ENCODE results near the gene UMAD1.

DNA sequence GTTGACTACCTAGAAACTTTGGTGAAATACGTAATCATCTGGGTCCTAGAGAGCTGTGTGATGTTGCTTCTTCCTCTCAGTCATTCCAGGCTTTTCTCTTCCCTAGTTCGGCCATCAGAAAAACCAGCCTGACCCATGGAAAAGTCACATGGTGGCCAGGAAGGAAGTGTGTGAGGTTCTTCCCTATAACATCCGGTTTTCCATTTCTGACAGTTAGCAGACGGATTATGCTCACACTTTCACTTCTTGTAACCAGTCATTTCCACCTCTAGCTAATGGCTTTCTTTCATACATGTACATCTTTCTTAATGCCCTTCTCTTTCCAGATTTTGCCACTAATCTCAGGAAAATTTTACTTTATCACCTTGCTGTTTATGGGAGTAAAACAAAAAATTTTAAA is 218.0 kb downstream of the UMAD1 start:
- TF ChIP-seq, protein P1, sequence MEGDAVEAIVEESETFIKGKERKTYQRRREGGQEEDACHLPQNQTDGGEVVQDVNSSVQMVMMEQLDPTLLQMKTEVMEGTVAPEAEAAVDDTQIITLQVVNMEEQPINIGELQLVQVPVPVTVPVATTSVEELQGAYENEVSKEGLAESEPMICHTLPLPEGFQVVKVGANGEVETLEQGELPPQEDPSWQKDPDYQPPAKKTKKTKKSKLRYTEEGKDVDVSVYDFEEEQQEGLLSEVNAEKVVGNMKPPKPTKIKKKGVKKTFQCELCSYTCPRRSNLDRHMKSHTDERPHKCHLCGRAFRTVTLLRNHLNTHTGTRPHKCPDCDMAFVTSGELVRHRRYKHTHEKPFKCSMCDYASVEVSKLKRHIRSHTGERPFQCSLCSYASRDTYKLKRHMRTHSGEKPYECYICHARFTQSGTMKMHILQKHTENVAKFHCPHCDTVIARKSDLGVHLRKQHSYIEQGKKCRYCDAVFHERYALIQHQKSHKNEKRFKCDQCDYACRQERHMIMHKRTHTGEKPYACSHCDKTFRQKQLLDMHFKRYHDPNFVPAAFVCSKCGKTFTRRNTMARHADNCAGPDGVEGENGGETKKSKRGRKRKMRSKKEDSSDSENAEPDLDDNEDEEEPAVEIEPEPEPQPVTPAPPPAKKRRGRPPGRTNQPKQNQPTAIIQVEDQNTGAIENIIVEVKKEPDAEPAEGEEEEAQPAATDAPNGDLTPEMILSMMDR (IDR thresholded peaks at IDR 0.05), result no peak
- no peak for TF ChIP-seq POLR2A (IDR thresholded peaks at IDR 0.05)

All from testis (tissue), 2 donors.